Measurements from ENCODE around the gene TMEM50A.
"Not testable (repeated sequence)": the region's sequence is repeated elsewhere in the genome, so short reads cannot be mapped to it uniquely, and the experiment has no call there.

The TMEM50A gene

GRCh38 chr1:25338188-25338981 is at the start of gene TMEM50A:
TSS of gene TMEM50A (plus strand) at chr1:25338334. CDS start at chr1:25340487, 2,153 bp downstream.
- in situ Hi-C loops (cut with MboI; ENCODE audit: low sequenced_read_pairs): no loop called here

- in situ Hi-C loops (cut with MboI; ENCODE audit: low sequenced_read_pairs): not testable (repeated sequence)
Observed at GRCh38 chr1:25288573-25289101, 49.5 kb upstream of the TMEM50A start.

- in situ Hi-C loops (cut with MboI; ENCODE audit: low sequenced_read_pairs): not testable (repeated sequence)
Observed at GRCh38 chr1:25290043-25290442, 48.1 kb upstream of the TMEM50A start.

GRCh38 chr1:25293426-25293825 is 44.7 kb upstream of the TMEM50A start:
- in situ Hi-C loops (cut with MboI; ENCODE audit: low sequenced_read_pairs): not testable (repeated sequence)

- in situ Hi-C loops (cut with MboI; ENCODE audit: low sequenced_read_pairs): not testable (repeated sequence)
Observed at GRCh38 chr1:25294889-25295826, 43.0 kb upstream of the TMEM50A start.

GRCh38 chr1:25296501-25296900 is 41.6 kb upstream of the TMEM50A start:
- in situ Hi-C loops (cut with MboI; ENCODE audit: low sequenced_read_pairs): not testable (repeated sequence)

- in situ Hi-C loops (cut with MboI; ENCODE audit: low sequenced_read_pairs): not testable (repeated sequence)
Observed at GRCh38 chr1:25300729-25301128, 37.4 kb upstream of the TMEM50A start.

- in situ Hi-C loops (cut with MboI; ENCODE audit: low sequenced_read_pairs): not testable (repeated sequence)
Observed at GRCh38 chr1:25302330-25302729, 35.8 kb upstream of the TMEM50A start.

- in situ Hi-C loops (cut with MboI; ENCODE audit: low sequenced_read_pairs): not testable (repeated sequence)
Observed at GRCh38 chr1:25304936-25305335, 33.2 kb upstream of the TMEM50A start.

GRCh38 chr1:25308168-25308567 is 30.0 kb upstream of the TMEM50A start:
- in situ Hi-C loops (cut with MboI; ENCODE audit: low sequenced_read_pairs): not testable (repeated sequence)

GRCh38 chr1:25309085-25309484 is 29.0 kb upstream of the TMEM50A start:
- in situ Hi-C loops (cut with MboI; ENCODE audit: low sequenced_read_pairs): not testable (repeated sequence)

- in situ Hi-C loops (cut with MboI; ENCODE audit: low sequenced_read_pairs): not testable (repeated sequence)
Observed at GRCh38 chr1:25309486-25309885, 28.6 kb upstream of the TMEM50A start.

- in situ Hi-C loops (cut with MboI; ENCODE audit: low sequenced_read_pairs): not testable (repeated sequence)
Observed at GRCh38 chr1:25312806-25313470, 25.2 kb upstream of the TMEM50A start.

- in situ Hi-C loops (cut with MboI; ENCODE audit: low sequenced_read_pairs): not testable (repeated sequence)
Observed at GRCh38 chr1:25320314-25320938, 17.7 kb upstream of the TMEM50A start.

GRCh38 chr1:25322127-25322526 is 16.0 kb upstream of the TMEM50A start:
- in situ Hi-C loops (cut with MboI; ENCODE audit: low sequenced_read_pairs): not testable (repeated sequence)

GRCh38 chr1:25324407-25324806 is 13.7 kb upstream of the TMEM50A start:
- in situ Hi-C loops (cut with MboI; ENCODE audit: low sequenced_read_pairs): not testable (repeated sequence)

GRCh38 chr1:25327864-25328790 is 10.0 kb upstream of the TMEM50A start:
- in situ Hi-C loops (cut with MboI; ENCODE audit: low sequenced_read_pairs): not testable (repeated sequence)

GRCh38 chr1:25328791-25329185 is 9.3 kb upstream of the TMEM50A start:
- in situ Hi-C loops (cut with MboI; ENCODE audit: low sequenced_read_pairs): not testable (repeated sequence)

GRCh38 chr1:25329336-25329735 is 8.8 kb upstream of the TMEM50A start:
- in situ Hi-C loops (cut with MboI; ENCODE audit: low sequenced_read_pairs): not testable (repeated sequence)
